NCI-H1048 (cell line): ENCODE data around the gene HOXC10.

ENCODE experiments used
- DNase-seq: peaks from one replicate; lab custom pipeline; 2025; lab: John Stamatoyannopoulos, UW

Gene HOXC10

GRCh38 chr12:53991077-53991460, 6.1 kb downstream of the HOXC10 start:
- DNase-seq = no peak

- DNase-seq = no peak
Measured at GRCh38 chr12:53992377-53992889, 7.5 kb downstream of the HOXC10 start.

- no peak for DNase-seq
Measured at GRCh38 chr12:53993162-53994008, 8.4 kb downstream of the HOXC10 start.

GRCh38 chr12:53994009-53994263, 9.0 kb downstream of the HOXC10 start:
- DNase-seq = no peak

GRCh38 chr12:53994264-53995001, 9.5 kb downstream of the HOXC10 start:
- no peak for DNase-seq

- no peak for DNase-seq
Measured at GRCh38 chr12:53995002-53995377, 10.0 kb downstream of the HOXC10 start.

- no peak for DNase-seq
Measured at GRCh38 chr12:53995378-53996239, 10.7 kb downstream of the HOXC10 start.

GRCh38 chr12:53996240-53997203, 11.6 kb downstream of the HOXC10 start:
- no peak for DNase-seq

- no peak for DNase-seq
Measured at GRCh38 chr12:53997204-53998109, 12.5 kb downstream of the HOXC10 start.

- no peak for DNase-seq
Measured at GRCh38 chr12:53998110-53998899, 13.4 kb downstream of the HOXC10 start.

GRCh38 chr12:53998900-53999236, 13.9 kb downstream of the HOXC10 start:
- DNase-seq = no peak

- DNase-seq = peak; percentile 55
Measured at GRCh38 chr12:53999559-54000115, 14.7 kb downstream of the HOXC10 start.

GRCh38 chr12:54000116-54001114, 15.5 kb downstream of the HOXC10 start, which contains the start of gene HOXC9:
TSS of gene HOXC9 (plus strand) at chr12:54000161. CDS start at chr12:54000189, 28 bp downstream.
- DNase-seq = no peak

- no peak for DNase-seq
Measured at GRCh38 chr12:54001283-54002187, 16.6 kb downstream of the HOXC10 start.

GRCh38 chr12:54002278-54002914, 17.4 kb downstream of the HOXC10 start:
- DNase-seq = no peak

- no peak for DNase-seq
Measured at GRCh38 chr12:54002915-54003389, 18.0 kb downstream of the HOXC10 start.
